Measurements from ENCODE around the gene CCER1. TPM values are rescaled to one million over a fixed set of nuclear protein-coding genes. Genes with fewer than 3 reads are reported as not detected.

Gene CCER1
- total RNA-seq, 1 donor from 2014 or later = not detected

- Histone ChIP-seq H3K4me2 (no peak overlapping the region), H3K9me3 (ENCODE audit: low read depth) (no peaks in the 10 kb centered on the region), H4K20me1 (ENCODE audit: low read depth) (no peaks in the 10 kb centered on the region), H3F3A (ENCODE audit: low read depth) (no peaks in the 10 kb centered on the region), H3K36me3 (no peaks in the 10 kb centered on the region), H3K4me3 (no peak overlapping the region), H2AFZ (replicated peaks) (no peak overlapping the region), H3K27me3 (no peaks in the 10 kb centered on the region), H3K4me1 (no peaks in the 10 kb centered on the region), H3K27ac (no peak overlapping the region), H3K9ac (no peak overlapping the region), H3K79me2 (ENCODE audit: low read depth) (no peaks in the 10 kb centered on the region)
- Mint-ChIP-seq H3K27me3 (ENCODE audit: insufficient read depth, low read depth) (no peaks in the 10 kb centered on the region), H3K4me3 (no peak overlapping the region), H3K36me3 (no peaks in the 10 kb centered on the region), H3K9me3 (no peaks in the 10 kb centered on the region), H3K27ac (no peak overlapping the region), H3K4me1 (no peaks in the 10 kb centered on the region)
- DNase-seq (ENCODE audit: low spot score) = no peak
- TF ChIP-seq, protein P1, sequence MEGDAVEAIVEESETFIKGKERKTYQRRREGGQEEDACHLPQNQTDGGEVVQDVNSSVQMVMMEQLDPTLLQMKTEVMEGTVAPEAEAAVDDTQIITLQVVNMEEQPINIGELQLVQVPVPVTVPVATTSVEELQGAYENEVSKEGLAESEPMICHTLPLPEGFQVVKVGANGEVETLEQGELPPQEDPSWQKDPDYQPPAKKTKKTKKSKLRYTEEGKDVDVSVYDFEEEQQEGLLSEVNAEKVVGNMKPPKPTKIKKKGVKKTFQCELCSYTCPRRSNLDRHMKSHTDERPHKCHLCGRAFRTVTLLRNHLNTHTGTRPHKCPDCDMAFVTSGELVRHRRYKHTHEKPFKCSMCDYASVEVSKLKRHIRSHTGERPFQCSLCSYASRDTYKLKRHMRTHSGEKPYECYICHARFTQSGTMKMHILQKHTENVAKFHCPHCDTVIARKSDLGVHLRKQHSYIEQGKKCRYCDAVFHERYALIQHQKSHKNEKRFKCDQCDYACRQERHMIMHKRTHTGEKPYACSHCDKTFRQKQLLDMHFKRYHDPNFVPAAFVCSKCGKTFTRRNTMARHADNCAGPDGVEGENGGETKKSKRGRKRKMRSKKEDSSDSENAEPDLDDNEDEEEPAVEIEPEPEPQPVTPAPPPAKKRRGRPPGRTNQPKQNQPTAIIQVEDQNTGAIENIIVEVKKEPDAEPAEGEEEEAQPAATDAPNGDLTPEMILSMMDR (IDR thresholded peaks at IDR 0.05) = no peak
- no peak for TF ChIP-seq EZH2phosphoT487 (IDR thresholded peaks at IDR 0.05)
- TF ChIP-seq EZH2 (IDR thresholded peaks at IDR 0.05) = no peak
These were observed 34.8 kb downstream of the CCER1 start for GRCh38 chr12:90920222-90920621.

GRCh38 chr12:90917431-90917830 is 37.5 kb downstream of the CCER1 start:
- H3K79me2 ChIP-seq (ENCODE audit: low read depth) = no peaks in the 10 kb centered on the region
- H3K27me3 Mint-ChIP-seq (ENCODE audit: insufficient read depth, low read depth) = peaks cover 4% of the 10 kb centered on the region
- no peak overlapping the region for H3K4me3 ChIP-seq
- H3K9ac ChIP-seq = no peak overlapping the region
- no peaks in the 10 kb centered on the region for H3K36me3 Mint-ChIP-seq
- no peaks in the 10 kb centered on the region for H3F3A ChIP-seq (ENCODE audit: low read depth)
- DNase-seq (ENCODE audit: low spot score) = no peak
- H3K27me3 ChIP-seq = no peaks in the 10 kb centered on the region
- H3K36me3 ChIP-seq = no peaks in the 10 kb centered on the region
- H2AFZ ChIP-seq (replicated peaks) = peak overlapping the region; percentile 40
- H3K9me3 ChIP-seq (ENCODE audit: low read depth) = no peaks in the 10 kb centered on the region
- no peak overlapping the region for H3K27ac Mint-ChIP-seq
- no peaks in the 10 kb centered on the region for H3K4me1 ChIP-seq
- H3K9me3 Mint-ChIP-seq = no peaks in the 10 kb centered on the region
- no peaks in the 10 kb centered on the region for H4K20me1 ChIP-seq (ENCODE audit: low read depth)
- TF ChIP-seq EZH2 (IDR thresholded peaks at IDR 0.05) (no peak), EZH2phosphoT487 (IDR thresholded peaks at IDR 0.05) (no peak)
- TF ChIP-seq, protein P1 (IDR thresholded peaks at IDR 0.05) = no peak
- H3K4me3 Mint-ChIP-seq = no peak overlapping the region
- no peaks in the 10 kb centered on the region for H3K4me1 Mint-ChIP-seq
- no peak overlapping the region for H3K27ac ChIP-seq
- no peak overlapping the region for H3K4me2 ChIP-seq

GRCh38 chr12:90916516-90916915 is 38.5 kb downstream of the CCER1 start:
- TF ChIP-seq EZH2 (IDR thresholded peaks at IDR 0.05) (no peak), EZH2phosphoT487 (IDR thresholded peaks at IDR 0.05) (no peak)
- TF ChIP-seq, protein P1 (IDR thresholded peaks at IDR 0.05) = no peak
- H3K4me2 ChIP-seq = no peak overlapping the region
- H3K9ac ChIP-seq = no peak overlapping the region
- H3K4me1 ChIP-seq = no peaks in the 10 kb centered on the region
- H3K27ac Mint-ChIP-seq = no peak overlapping the region
- no peaks in the 10 kb centered on the region for H3F3A ChIP-seq (ENCODE audit: low read depth)
- H2AFZ ChIP-seq (replicated peaks) = no peak overlapping the region
- DNase-seq (ENCODE audit: low spot score) = no peak
- H3K4me3 ChIP-seq = no peak overlapping the region
- H4K20me1 ChIP-seq (ENCODE audit: low read depth) = no peaks in the 10 kb centered on the region
- H3K36me3 Mint-ChIP-seq = no peaks in the 10 kb centered on the region
- no peaks in the 10 kb centered on the region for H3K9me3 Mint-ChIP-seq
- no peaks in the 10 kb centered on the region for H3K79me2 ChIP-seq (ENCODE audit: low read depth)
- no peaks in the 10 kb centered on the region for H3K4me1 Mint-ChIP-seq
- H3K36me3 ChIP-seq = no peaks in the 10 kb centered on the region
- H3K27me3 ChIP-seq = no peaks in the 10 kb centered on the region
- H3K27ac ChIP-seq = no peak overlapping the region
- peaks cover 4% of the 10 kb centered on the region for H3K27me3 Mint-ChIP-seq (ENCODE audit: insufficient read depth, low read depth)
- H3K4me3 Mint-ChIP-seq = no peak overlapping the region
- H3K9me3 ChIP-seq (ENCODE audit: low read depth) = no peaks in the 10 kb centered on the region
